GM12891 (cell line): ENCODE data around the gene WDFY2.
A peak's percentile ranks its signal among the peaks of the same experiment; 100 is the strongest.
"Not testable (repeated sequence)": the region's sequence is repeated elsewhere in the genome, so short reads cannot be mapped to it uniquely, and the experiment has no call there.

Experiments
- DNase-seq: peaks from one replicate; pipeline ENCODE4 v3.0.0; 2011; ENCODE audit warnings: low spot score; ENCODE audit not compliant: insufficient read length
- FAIRE-seq: peaks from 2 replicates; lab custom pipeline; 2011; peaks lifted over from hg19 to GRCh38; lab: Jason Lieb, UNC
- PAX5 ChIP-seq: IDR thresholded peaks from 2 replicates; pipeline ENCODE4 v1.6.1; 2011; ENCODE audit warnings: low read length, moderate library complexity, mild to moderate bottlenecking; ENCODE audit not compliant: insufficient read depth, severe bottlenecking
- POLR2A ChIP-seq: IDR thresholded peaks from 2 replicates; pipeline ENCODE4 v1.6.1; 2011; ENCODE audit warnings: low read depth, low read length, control low read depth
- POLR2AphosphoS5 ChIP-seq: IDR thresholded peaks from 2 replicates; pipeline ENCODE4 v1.6.1; 2011; ENCODE audit warnings: low read depth, low read length, control low read depth
- POU2F2 ChIP-seq: IDR thresholded peaks from 2 replicates; pipeline ENCODE4 v1.6.1; 2011; ENCODE audit warnings: low read depth, mild to moderate bottlenecking, control low read depth, low read length, moderate library complexity
- SPI1 ChIP-seq: IDR thresholded peaks from 2 replicates; pipeline ENCODE4 v1.6.1; 2011; ENCODE audit warnings: low read depth, low read length, control low read depth
- TAF1 ChIP-seq: IDR thresholded peaks from 2 replicates; pipeline ENCODE4 v1.6.1; 2011; ENCODE audit warnings: low read depth, low read length, control low read depth

Gene WDFY2

DNA sequence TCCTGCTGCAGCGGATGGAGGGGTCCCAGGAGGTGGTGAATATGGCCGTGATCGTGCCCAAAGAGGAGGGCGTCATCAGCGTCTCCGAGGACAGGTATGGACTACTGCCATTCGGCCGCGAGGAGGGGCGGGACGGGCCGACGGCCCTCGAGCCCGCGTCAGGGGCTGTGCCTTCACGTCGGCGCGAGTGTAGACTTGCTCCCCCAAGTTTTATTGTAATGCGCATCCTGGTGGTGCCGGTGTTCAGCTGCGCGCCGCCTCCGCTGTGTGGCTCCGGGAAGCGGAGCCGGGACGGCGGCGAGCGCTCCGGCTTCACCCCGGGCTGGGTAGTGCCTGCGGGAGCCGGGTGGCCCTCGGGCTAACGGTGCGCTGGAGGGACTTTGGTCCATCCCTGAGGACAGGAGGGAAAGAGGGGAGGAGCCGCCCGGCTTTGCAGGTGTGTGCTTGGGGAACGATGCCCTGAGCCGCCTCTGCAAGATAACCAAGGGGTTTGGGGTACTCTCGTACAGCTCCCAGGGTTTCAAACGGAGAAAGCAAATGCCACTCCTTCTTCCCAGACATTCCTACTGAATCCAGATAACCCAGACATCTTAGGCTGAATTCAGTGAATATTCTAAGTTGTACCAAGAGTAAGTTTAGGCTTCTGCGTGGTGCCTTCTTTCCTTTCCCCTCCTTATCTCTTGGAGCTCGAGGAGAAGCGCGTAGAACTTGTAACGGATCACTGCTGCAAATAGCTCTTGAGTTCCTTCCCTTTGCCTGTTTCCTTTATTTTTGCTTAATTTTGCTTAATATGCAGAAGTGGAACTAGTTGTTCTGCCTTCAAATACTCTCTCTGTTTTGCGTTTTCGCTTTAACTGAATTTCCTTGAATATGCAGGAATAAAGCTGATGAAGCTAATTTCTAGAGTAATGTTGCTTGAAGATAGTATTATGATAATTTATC lies 740 bp downstream of the WDFY2 start:
- TF ChIP-seq POU2F2 (no peak), SPI1 (peak; percentile 41; the same call in 1 of the 2 replicates), POLR2A (no peak), PAX5 (no peak), TAF1 (no peak), POLR2AphosphoS5 (no peak)
- DNase-seq (peak; percentile 33), FAIRE-seq (no peak)

GRCh38 chr13:51585696-51586095 lies 1.4 kb downstream of the WDFY2 start:
- TF ChIP-seq POLR2AphosphoS5 (no peak), SPI1 (no peak), POU2F2 (no peak)
- DNase-seq (no peak), FAIRE-seq (peak; percentile 84)

- no peak for FAIRE-seq
- DNase-seq: no peak
- TF ChIP-seq POLR2AphosphoS5 (no peak), SPI1 (no peak), POLR2A (no peak), POU2F2 (no peak), PAX5 (no peak), TAF1 (no peak)
Observed at GRCh38 chr13:51587372-51587771, 3.1 kb downstream of the WDFY2 start.

DNA sequence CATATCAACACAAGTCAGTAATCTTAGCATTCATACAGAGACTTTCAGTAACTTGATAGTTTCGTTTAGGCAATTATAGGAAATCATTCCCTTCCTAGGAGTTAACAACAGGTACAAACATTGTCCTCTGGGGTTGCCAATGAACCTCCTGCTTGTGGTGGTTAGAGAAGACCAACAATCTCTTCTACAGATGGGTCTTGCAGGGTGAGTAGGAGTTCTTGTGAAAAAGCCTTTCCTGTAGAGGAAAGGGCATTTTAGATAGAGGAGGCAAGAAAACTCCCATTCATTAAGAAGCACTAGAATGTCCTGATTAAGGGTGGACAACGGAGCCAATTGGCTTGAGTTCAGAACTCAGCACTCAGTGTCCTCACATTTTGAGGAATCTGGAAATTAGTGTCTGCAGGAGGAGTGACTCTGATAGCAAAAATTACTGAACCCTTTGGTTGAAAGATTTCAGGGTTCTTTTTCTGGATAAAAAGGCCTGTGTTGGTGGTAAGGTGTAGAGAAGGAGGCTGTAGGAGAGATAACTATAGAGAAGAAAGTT lies 4.2 kb downstream of the WDFY2 start:
- no peak for FAIRE-seq
- TF ChIP-seq SPI1 (no peak), POLR2A (no peak), POU2F2 (no peak), POLR2AphosphoS5 (no peak), PAX5 (no peak), TAF1 (no peak)
- DNase-seq: no peak

GRCh38 chr13:51589793-51590192 lies 5.5 kb downstream of the WDFY2 start:
- FAIRE-seq: no peak
- TF ChIP-seq POLR2AphosphoS5 (no peak), SPI1 (no peak)
- no peak for DNase-seq

DNA sequence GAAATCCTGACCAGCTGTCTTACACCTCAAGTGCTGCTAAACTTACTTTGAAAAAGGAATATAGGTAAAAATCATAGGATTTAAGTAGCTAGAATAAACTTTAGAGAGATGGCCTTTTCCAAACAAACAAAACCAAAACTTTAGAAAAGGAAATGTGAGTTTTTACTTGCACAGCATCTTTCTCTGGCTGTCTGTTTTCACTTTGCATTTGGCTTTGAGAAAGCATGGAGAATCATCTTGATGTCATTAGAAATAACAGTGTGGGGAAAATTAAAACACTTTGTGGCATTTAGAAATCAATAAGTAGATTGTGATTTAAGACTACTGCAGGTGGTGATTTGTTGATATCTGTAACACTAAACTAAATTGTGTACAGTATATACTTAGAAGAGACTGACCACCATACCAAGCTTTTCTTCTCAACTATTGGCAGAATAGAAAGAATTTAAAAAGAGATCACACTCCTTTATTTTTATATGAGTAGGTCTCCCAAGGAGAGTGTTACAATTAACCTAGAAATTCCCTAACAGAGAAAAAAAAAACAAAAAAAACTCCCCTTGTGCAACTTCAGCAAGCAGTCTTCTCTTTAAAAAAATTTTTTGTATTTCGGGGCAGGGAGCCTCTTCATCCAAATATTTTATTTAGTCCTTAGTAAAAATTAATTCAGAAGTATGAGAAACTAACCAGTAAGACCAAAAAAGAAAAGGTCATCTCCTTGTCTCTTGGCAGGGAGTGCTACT lies 6.1 kb downstream of the WDFY2 start:
- DNase-seq: no peak
- no peak for TF ChIP-seq POLR2A
- no peak for TF ChIP-seq SPI1
- TF ChIP-seq PAX5: no peak
- TF ChIP-seq POLR2AphosphoS5: no peak
- no peak for TF ChIP-seq POU2F2
- no peak for TF ChIP-seq TAF1
- no peak for FAIRE-seq

DNA sequence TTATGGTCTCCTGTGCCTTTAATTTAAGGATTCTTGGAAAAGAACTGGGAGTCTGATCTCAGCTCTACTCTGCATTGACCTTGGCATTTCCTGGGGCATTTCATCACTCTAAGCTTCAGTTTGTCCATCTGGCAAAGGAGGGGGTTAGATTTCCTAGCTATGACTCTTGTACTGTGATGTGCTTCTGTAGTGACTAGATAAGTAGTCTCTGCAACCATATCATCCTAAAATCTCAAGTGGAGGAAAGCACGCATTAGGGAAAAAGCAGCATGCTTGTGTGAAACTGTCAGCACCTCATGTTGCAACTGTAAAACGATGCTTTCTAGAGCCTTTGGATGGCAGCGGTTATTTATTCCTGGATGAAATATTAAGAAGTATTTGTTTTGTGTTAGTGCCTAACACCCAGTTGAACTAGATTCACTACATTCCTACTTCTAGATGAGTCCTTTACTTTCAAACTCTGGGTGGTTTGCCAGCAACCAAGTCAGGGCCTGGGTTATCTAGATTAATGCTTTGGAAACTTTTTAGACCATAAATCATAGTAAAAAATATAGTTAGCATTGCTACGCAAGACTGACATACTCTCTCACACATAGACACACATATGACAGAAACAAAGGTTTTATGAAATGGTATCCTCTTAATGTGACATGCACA lies 6.8 kb downstream of the WDFY2 start:
- no peak for DNase-seq
- FAIRE-seq: peak; percentile 23
- TF ChIP-seq POLR2AphosphoS5 (no peak), POLR2A (no peak), PAX5 (no peak), TAF1 (no peak), POU2F2 (no peak), SPI1 (no peak)

DNA sequence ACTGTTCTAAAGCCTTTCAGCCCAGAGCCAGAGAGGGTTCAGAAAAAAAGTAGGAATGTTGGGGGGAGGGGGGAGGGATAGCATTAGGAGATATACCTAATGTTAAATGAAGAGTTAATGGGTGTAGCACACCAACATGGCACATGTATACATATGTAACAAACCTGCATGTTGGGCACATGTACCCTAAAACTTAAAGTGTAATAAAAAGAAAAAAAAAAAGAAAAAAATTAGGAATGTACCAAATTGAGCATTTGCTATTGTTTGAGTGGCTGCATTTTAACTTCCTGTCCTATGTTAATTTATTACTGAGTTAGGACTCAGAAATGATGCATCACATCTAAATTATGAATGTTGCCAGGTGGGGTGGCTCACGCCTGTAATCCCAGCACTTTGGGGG lies 7.7 kb downstream of the WDFY2 start:
- not testable (repeated sequence) for DNase-seq, FAIRE-seq

DNA sequence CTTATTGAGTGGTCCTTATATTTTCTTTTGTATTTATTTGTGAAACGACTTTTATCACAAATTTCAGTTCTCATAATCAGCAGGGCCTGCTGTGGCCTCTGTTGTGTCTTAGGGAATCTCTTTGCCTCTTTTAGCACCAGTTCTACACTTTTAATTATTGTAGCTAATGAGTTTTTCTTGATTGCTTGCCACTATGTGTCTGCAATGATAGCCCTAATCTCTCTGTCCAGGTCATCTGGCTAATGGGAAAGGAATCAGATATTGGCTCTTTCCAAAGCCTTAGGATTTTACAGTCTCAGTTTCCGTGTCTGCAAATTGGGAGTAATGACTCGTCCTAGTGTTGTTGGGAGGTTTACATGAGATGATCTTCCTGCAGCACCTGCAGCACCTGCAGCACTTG lies 10.2 kb downstream of the WDFY2 start:
- DNase-seq (no peak), FAIRE-seq (no peak)
- no peak for TF ChIP-seq POLR2A
- TF ChIP-seq SPI1: no peak

- TF ChIP-seq TAF1: no peak
- no peak for TF ChIP-seq POLR2A
- TF ChIP-seq POU2F2: no peak
- TF ChIP-seq SPI1: no peak
- no peak for TF ChIP-seq POLR2AphosphoS5
- TF ChIP-seq PAX5: no peak
- FAIRE-seq (no peak), DNase-seq (no peak)
Observed at GRCh38 chr13:51595416-51595815, 11.2 kb downstream of the WDFY2 start.
